VCaP (cell line): ENCODE measurements around the gene PIAS4.
A peak's percentile ranks its signal among the peaks of the same experiment; 100 is the strongest.

ENCODE experiments used
- H3K27ac ChIP-seq: fragments of 450-650 bp; 2 replicates; pipeline ENCODE4 v1.5.1; 2017
- TF ChIP-seq, protein P1 (sequence below): fragments of 450-650 bp; conservative IDR thresholded peaks from 2 replicates; pipeline ENCODE4 v1.5.1; 2017; ENCODE audit warnings: mild to moderate bottlenecking, moderate library complexity

Gene PIAS4

DNA sequence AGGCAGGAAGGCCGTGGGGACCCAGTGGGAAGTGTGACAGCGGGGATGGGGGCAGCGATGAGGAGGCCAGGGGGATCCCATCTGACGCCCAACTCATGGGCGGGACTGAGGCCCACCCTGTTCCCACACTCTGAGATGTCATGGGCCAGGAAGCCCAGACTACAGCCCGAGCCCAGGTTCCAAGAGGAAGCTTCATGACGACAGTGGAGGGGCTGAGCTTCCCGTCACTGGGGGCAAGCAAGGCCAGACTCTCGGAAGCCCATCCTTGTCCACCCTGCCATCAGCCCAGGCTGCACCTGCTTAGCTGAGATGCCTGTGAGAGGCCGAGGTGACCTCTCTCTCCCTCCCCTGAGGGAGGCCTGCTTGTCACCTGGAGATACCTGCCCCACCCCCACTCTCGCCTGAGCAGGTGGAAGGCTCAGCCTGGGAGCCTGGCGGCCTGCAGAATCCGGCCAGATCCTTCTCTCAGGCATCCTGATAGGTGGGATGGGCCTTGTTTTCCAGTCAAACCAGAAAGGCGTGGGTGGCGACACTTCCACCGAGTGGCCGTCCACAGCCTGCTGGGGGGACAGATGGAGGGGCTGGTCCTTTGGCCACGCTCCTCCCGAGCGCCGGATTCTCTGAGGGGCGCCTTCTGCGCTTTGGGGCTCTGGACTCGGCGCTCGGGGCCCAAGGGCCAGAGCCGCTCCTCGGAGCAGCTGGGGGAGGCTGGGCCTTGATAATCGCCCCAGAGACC lies 54.3 kb downstream of the PIAS4 start:
- TF ChIP-seq, protein P1, sequence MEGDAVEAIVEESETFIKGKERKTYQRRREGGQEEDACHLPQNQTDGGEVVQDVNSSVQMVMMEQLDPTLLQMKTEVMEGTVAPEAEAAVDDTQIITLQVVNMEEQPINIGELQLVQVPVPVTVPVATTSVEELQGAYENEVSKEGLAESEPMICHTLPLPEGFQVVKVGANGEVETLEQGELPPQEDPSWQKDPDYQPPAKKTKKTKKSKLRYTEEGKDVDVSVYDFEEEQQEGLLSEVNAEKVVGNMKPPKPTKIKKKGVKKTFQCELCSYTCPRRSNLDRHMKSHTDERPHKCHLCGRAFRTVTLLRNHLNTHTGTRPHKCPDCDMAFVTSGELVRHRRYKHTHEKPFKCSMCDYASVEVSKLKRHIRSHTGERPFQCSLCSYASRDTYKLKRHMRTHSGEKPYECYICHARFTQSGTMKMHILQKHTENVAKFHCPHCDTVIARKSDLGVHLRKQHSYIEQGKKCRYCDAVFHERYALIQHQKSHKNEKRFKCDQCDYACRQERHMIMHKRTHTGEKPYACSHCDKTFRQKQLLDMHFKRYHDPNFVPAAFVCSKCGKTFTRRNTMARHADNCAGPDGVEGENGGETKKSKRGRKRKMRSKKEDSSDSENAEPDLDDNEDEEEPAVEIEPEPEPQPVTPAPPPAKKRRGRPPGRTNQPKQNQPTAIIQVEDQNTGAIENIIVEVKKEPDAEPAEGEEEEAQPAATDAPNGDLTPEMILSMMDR, result no peak
- H3K27ac ChIP-seq, result peak overlapping the region; percentile 90

DNA sequence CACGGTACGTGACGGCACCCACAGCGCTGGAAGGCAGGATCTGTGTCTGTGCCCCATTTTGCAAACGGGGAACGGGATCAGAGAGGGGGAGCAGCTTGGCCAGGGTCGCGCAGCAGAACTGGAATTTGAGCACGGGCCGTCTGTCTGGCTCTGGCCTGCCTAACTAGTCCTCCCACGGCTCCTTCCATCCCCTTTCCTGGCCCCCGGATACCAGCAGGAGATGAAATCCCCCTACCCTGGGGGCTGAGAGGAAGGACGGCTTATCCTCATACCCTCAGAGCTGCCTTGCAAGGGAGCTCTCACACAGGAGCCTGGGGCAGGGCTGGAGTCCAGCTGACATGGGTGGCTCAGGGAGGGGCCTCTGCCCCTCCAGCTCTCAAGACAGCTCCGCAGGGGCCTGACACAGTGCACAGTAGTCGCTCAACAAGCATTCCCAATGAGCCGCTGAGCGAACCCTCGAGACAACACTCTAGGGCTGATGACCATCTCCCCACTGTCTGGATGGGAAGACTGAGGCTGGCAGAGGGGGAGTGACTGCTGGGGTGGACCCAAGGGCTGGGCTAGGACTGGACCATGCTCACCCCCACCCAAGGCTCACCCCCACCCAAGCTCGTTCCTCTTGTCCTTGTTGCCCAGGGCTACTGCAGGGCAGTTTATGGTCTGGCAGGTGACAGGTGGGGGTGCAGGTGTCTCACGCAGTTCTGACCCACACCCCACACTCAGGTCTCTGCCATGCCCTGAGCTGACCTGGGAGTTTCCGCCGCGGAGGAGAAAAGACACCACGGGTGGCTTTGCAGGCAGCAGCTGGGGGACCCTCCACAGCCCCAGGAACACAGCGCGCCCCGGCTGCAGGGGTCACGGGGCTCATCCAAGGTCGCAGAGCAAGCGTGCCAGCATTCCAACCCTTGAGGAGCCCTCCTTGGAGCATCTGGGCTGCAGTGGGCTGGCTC lies 55.2 kb downstream of the PIAS4 start:
- TF ChIP-seq, protein P1, result no peak
- peak overlapping the region; percentile 90 for H3K27ac ChIP-seq

DNA sequence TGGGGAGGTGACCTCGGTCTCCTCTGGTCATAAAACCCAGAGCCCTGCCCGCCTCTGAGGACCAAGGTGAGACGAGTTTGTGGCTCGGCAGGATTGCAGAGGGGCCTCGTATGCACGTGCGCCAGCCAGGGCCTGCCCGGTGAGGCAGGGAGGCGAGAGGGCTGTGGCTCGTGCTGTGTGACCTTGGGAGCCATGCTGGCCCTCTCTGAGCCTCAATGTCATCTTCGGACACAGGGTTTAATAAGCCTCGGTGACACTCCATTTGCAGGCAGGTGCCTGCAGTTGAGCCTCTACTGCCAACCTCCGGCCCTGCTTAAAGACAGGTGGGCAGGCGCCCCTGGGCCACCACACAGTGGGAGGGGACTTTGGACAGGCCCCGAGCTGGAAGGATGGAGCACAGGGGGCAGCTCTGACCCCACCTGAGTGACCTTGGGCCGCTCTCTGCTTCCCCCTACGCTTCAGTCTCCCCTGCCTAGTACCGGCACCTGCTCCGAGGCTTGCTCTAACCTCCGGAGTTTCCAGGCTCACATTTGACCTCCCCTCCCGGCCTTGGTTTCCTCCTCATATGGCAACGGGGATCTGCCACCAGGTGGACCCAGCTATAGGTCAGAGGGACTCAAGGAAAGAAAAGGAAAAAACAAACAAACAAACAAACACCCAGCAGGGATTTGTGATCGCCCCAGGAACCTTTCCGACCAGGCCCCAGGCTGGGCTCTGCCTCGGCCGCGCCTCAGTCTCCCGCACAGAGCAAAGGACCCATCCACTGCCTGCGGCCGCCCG lies 56.0 kb downstream of the PIAS4 start:
- H3K27ac ChIP-seq, result peak overlapping the region; percentile 90
- TF ChIP-seq, protein P1, result no peak

DNA sequence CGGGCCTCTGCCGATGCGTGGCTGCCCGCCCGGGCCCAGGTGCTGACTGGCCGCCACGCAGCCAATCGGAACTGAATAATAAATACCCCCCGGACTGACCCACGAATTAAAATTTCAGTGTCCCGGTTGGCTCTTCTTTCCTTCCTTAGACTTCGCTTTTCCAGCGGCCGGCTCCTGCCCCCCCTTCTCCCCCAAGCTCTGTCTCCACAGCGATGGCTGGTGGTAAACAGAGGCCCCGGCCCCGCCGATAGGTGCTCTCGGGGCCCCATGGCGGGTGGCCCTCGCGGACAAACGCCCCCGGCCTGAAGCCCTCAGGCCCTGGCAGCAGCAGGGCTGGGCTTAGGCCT lies 56.6 kb downstream of the PIAS4 start:
- H3K27ac ChIP-seq, result peak overlapping the region; percentile 90
- TF ChIP-seq, protein P1, result no peak

DNA sequence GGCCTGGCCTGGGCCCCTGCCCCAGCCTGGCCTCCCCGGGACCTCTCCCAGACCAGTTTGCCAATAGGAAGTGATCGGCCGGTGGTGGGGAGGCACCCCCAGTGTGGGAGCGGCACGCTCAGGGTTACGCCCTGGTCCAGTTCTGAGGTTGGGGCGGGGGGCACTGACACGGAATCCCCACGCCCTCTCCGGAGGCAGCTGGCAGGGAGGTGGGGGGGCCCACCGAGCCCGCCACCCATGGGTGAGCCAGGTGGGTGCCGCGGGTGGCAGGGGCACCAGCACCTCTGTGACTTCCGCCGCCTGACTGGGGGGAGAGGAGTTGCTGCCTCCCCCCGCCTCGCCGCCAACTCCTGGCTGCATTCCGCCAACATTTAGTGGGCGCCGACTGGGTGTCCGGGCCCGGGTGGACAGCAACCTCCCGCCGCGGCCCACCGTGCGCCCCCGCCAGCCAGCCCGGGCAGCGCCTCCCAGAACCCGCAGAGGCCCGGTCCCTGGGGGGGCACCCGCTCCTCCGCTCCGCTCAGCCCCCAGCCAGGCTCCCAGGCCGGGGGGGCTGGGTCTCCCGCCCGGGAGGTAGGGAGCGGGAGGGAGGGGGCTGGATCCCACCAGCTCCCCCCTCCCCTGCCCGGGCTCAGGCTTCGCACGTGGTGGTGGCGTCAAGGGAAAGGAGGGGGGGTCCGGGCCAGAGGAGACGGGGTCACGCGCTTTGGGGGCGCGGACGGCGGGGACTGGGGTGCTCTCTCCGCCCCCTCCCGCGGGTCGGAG lies 57.1 kb downstream of the PIAS4 start:
- H3K27ac ChIP-seq, result peak overlapping the region; percentile 90
- TF ChIP-seq, protein P1, result no peak

DNA sequence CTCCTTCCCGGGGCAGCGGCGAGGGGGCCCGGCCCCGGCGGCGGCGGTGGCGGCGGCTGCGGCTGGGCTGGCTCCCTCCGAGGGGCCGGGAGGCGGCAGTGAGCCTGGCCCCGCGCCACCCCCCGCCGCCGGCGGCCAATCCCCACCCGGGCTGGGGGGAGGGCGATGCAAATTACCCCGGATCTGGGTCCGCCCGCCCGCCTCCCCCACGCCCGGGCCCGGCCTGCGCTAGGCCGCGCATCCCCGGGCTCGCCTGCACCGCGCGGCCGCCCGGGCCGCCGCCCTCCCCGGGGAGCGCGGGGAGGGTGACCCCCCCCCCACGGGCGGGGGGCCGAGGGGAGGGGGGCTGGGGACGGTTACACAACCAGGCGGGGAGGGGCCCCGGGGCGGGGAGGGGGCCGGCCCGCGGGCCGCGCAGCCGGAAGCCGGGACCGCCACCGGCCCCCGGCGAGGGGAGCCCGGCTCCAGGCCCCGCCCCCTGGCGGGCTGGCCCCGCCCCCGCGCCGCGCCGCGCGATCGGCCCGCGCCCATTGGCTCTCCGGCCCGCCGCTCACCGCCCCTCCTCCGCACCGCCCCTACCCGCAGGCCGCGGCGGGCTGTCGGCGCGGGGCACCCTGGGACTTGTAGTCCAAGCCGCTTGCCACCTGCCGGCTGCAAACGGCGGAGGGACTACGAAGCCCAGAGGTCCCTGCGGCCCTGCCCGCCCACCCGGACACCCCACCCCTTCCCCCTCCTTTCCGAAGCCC lies 58.1 kb downstream of the PIAS4 start:
- peak overlapping the region; percentile 90 for H3K27ac ChIP-seq
- TF ChIP-seq, protein P1, result no peak
